ENCODE data around the gene COL23A1. TPM values are rescaled to one million over a fixed set of nuclear protein-coding genes. Genes with fewer than 3 reads are reported as not detected.

COL23A1 gene
- polyA plus RNA-seq, 2 donors = 0.59 to 0.75 TPM

GRCh38 chr5:178538741-178539229 lies 51.4 kb downstream of the COL23A1 start:
- H3K9me3 ChIP-seq (ENCODE audit: control insufficient read depth in 2 of 2, insufficient read depth in 1 of 2, low read depth in 1 of 2, low read length in 1 of 2) = no peaks in the 10 kb centered on the region
- H3K36me3 ChIP-seq (ENCODE audit: control insufficient read depth in 2 of 2, insufficient read depth in 2 of 2, low read length in 1 of 2) = no peaks in the 10 kb centered on the region
- no peaks in the 10 kb centered on the region for H3K27me3 ChIP-seq (ENCODE audit: control insufficient read depth in 1 of 2, insufficient read depth in 2 of 2, low read length in 2 of 2)
- H3K4me3 ChIP-seq (ENCODE audit: low read depth in 1 of 2, low read length in 2 of 2) = no peak overlapping the region
- H3K27ac ChIP-seq (ENCODE audit: low read depth in 2 of 2, low read length in 1 of 2) = no peak overlapping the region
- WGBS, 2 donors = 73 to 74% methylated on average over 7 of the region's 7 CpGs
- H3K4me1 ChIP-seq (ENCODE audit: control insufficient read depth in 2 of 2, insufficient read depth in 2 of 2, low read length in 1 of 2) = no peaks in the 10 kb centered on the region

- Histone ChIP-seq H3K27ac (ENCODE audit: low read depth in 2 of 2, low read length in 1 of 2) (no peak overlapping the region), H3K36me3 (ENCODE audit: control insufficient read depth in 2 of 2, insufficient read depth in 2 of 2, low read length in 1 of 2) (no peaks in the 10 kb centered on the region), H3K4me1 (ENCODE audit: control insufficient read depth in 2 of 2, insufficient read depth in 2 of 2, low read length in 1 of 2) (no peaks in the 10 kb centered on the region), H3K27me3 (ENCODE audit: control insufficient read depth in 1 of 2, insufficient read depth in 2 of 2, low read length in 2 of 2) (no peaks in the 10 kb centered on the region), H3K4me3 (ENCODE audit: low read depth in 1 of 2, low read length in 2 of 2) (no peak overlapping the region), H3K9me3 (ENCODE audit: control insufficient read depth in 2 of 2, insufficient read depth in 1 of 2, low read depth in 1 of 2, low read length in 1 of 2) (no peaks in the 10 kb centered on the region)
- WGBS, 2 donors = 86 to 87% methylated on average over 31 of the region's 31 CpGs
Measured at GRCh38 chr5:178537467-178538371, 52.5 kb downstream of the COL23A1 start.

GRCh38 chr5:178536541-178537466 lies 53.4 kb downstream of the COL23A1 start:
- Histone ChIP-seq H3K36me3 (ENCODE audit: control insufficient read depth in 2 of 2, insufficient read depth in 2 of 2, low read length in 1 of 2) (no peaks in the 10 kb centered on the region), H3K4me1 (ENCODE audit: control insufficient read depth in 2 of 2, insufficient read depth in 2 of 2, low read length in 1 of 2) (no peaks in the 10 kb centered on the region), H3K27me3 (ENCODE audit: control insufficient read depth in 1 of 2, insufficient read depth in 2 of 2, low read length in 2 of 2) (no peaks in the 10 kb centered on the region), H3K9me3 (ENCODE audit: control insufficient read depth in 2 of 2, insufficient read depth in 1 of 2, low read depth in 1 of 2, low read length in 1 of 2) (no peaks in the 10 kb centered on the region), H3K27ac (ENCODE audit: low read depth in 2 of 2, low read length in 1 of 2) (no peak overlapping the region), H3K4me3 (ENCODE audit: low read depth in 1 of 2, low read length in 2 of 2) (no peak overlapping the region)
- 83 to 86% methylated on average over 25 to 26 of the region's 26 CpGs for WGBS, 2 donors

GRCh38 chr5:178535299-178536175 lies 54.7 kb downstream of the COL23A1 start:
- Histone ChIP-seq H3K27me3 (ENCODE audit: control insufficient read depth in 1 of 2, insufficient read depth in 2 of 2, low read length in 2 of 2) (no peaks in the 10 kb centered on the region), H3K4me1 (ENCODE audit: control insufficient read depth in 2 of 2, insufficient read depth in 2 of 2, low read length in 1 of 2) (peaks cover 0 to 3% of the 10 kb centered on the region in 2 donors), H3K9me3 (ENCODE audit: control insufficient read depth in 2 of 2, insufficient read depth in 1 of 2, low read depth in 1 of 2, low read length in 1 of 2) (peaks cover 0 to 2% of the 10 kb centered on the region in 2 donors), H3K36me3 (ENCODE audit: control insufficient read depth in 2 of 2, insufficient read depth in 2 of 2, low read length in 1 of 2) (no peaks in the 10 kb centered on the region), H3K27ac (ENCODE audit: low read depth in 2 of 2, low read length in 1 of 2) (no peak overlapping the region), H3K4me3 (ENCODE audit: low read depth in 1 of 2, low read length in 2 of 2) (no peak overlapping the region)
- 73 to 74% methylated on average over 20 of the region's 20 CpGs for WGBS, 2 donors

- Histone ChIP-seq H3K9me3 (ENCODE audit: control insufficient read depth in 2 of 2, insufficient read depth in 1 of 2, low read depth in 1 of 2, low read length in 1 of 2) (peaks cover 0 to 2% of the 10 kb centered on the region in 2 donors), H3K27me3 (ENCODE audit: control insufficient read depth in 1 of 2, insufficient read depth in 2 of 2, low read length in 2 of 2) (no peaks in the 10 kb centered on the region), H3K27ac (ENCODE audit: low read depth in 2 of 2, low read length in 1 of 2) (no peak overlapping the region), H3K4me3 (ENCODE audit: low read depth in 1 of 2, low read length in 2 of 2) (no peak overlapping the region), H3K4me1 (ENCODE audit: control insufficient read depth in 2 of 2, insufficient read depth in 2 of 2, low read length in 1 of 2) (peaks cover 0 to 3% of the 10 kb centered on the region in 2 donors), H3K36me3 (ENCODE audit: control insufficient read depth in 2 of 2, insufficient read depth in 2 of 2, low read length in 1 of 2) (no peaks in the 10 kb centered on the region)
- WGBS, 2 donors = 92 to 93% methylated on average over 10 of the region's 10 CpGs
Measured at GRCh38 chr5:178533136-178533535, 57.1 kb downstream of the COL23A1 start.

GRCh38 chr5:178532666-178533065 lies 57.5 kb downstream of the COL23A1 start:
- no peaks in the 10 kb centered on the region for H3K27me3 ChIP-seq (ENCODE audit: control insufficient read depth in 1 of 2, insufficient read depth in 2 of 2, low read length in 2 of 2)
- H3K9me3 ChIP-seq (ENCODE audit: control insufficient read depth in 2 of 2, insufficient read depth in 1 of 2, low read depth in 1 of 2, low read length in 1 of 2) = peaks cover 0 to 2% of the 10 kb centered on the region in 2 donors
- H3K4me1 ChIP-seq (ENCODE audit: control insufficient read depth in 2 of 2, insufficient read depth in 2 of 2, low read length in 1 of 2) = peaks cover 0 to 3% of the 10 kb centered on the region in 2 donors
- no peaks in the 10 kb centered on the region for H3K36me3 ChIP-seq (ENCODE audit: control insufficient read depth in 2 of 2, insufficient read depth in 2 of 2, low read length in 1 of 2)
- 65 to 69% methylated on average over 7 of the region's 7 CpGs for WGBS, 2 donors
- H3K27ac ChIP-seq (ENCODE audit: low read depth in 2 of 2, low read length in 1 of 2) = no peak overlapping the region
- no peak overlapping the region for H3K4me3 ChIP-seq (ENCODE audit: low read depth in 1 of 2, low read length in 2 of 2)

GRCh38 chr5:178532236-178532635 lies 58.0 kb downstream of the COL23A1 start:
- no peak overlapping the region for H3K27ac ChIP-seq (ENCODE audit: low read depth in 2 of 2, low read length in 1 of 2)
- H3K9me3 ChIP-seq (ENCODE audit: control insufficient read depth in 2 of 2, insufficient read depth in 1 of 2, low read depth in 1 of 2, low read length in 1 of 2) = peaks cover 0 to 2% of the 10 kb centered on the region in 2 donors
- no peaks in the 10 kb centered on the region for H3K27me3 ChIP-seq (ENCODE audit: control insufficient read depth in 1 of 2, insufficient read depth in 2 of 2, low read length in 2 of 2)
- peaks cover 0 to 3% of the 10 kb centered on the region in 2 donors for H3K4me1 ChIP-seq (ENCODE audit: control insufficient read depth in 2 of 2, insufficient read depth in 2 of 2, low read length in 1 of 2)
- H3K4me3 ChIP-seq (ENCODE audit: low read depth in 1 of 2, low read length in 2 of 2) = no peak overlapping the region
- no peaks in the 10 kb centered on the region for H3K36me3 ChIP-seq (ENCODE audit: control insufficient read depth in 2 of 2, insufficient read depth in 2 of 2, low read length in 1 of 2)
- WGBS, 2 donors = 87% methylated on average over 5 of the region's 5 CpGs

GRCh38 chr5:178531786-178532185 lies 58.4 kb downstream of the COL23A1 start:
- H3K4me1 ChIP-seq (ENCODE audit: control insufficient read depth in 2 of 2, insufficient read depth in 2 of 2, low read length in 1 of 2) = peaks cover 0 to 3% of the 10 kb centered on the region in 2 donors
- H3K27me3 ChIP-seq (ENCODE audit: control insufficient read depth in 1 of 2, insufficient read depth in 2 of 2, low read length in 2 of 2) = no peaks in the 10 kb centered on the region
- no peak overlapping the region for H3K4me3 ChIP-seq (ENCODE audit: low read depth in 1 of 2, low read length in 2 of 2)
- WGBS, 2 donors = 89 to 91% methylated on average over 11 of the region's 11 CpGs
- no peak overlapping the region for H3K27ac ChIP-seq (ENCODE audit: low read depth in 2 of 2, low read length in 1 of 2)
- peaks cover 0 to 2% of the 10 kb centered on the region in 2 donors for H3K9me3 ChIP-seq (ENCODE audit: control insufficient read depth in 2 of 2, insufficient read depth in 1 of 2, low read depth in 1 of 2, low read length in 1 of 2)
- H3K36me3 ChIP-seq (ENCODE audit: control insufficient read depth in 2 of 2, insufficient read depth in 2 of 2, low read length in 1 of 2) = no peaks in the 10 kb centered on the region
